NB4 (cell line): ENCODE data around the gene SEMA3E.

Experiments used
- DNase-seq: peaks from one replicate; pipeline ENCODE4 v3.0.0; 2010; ENCODE audit warnings: low read depth
- H3K4me3 ChIP-seq: one replicate; pipeline ENCODE4 v1.5.1; 2011; ENCODE audit warnings: mild to moderate bottlenecking, low read depth, low read length, moderate library complexity
- MYC ChIP-seq: IDR thresholded peaks from 2 replicates; pipeline ENCODE4 v1.6.1; 2011; ENCODE audit warnings: low read depth, low read length
- POLR2A ChIP-seq: IDR thresholded peaks from 2 replicates; pipeline ENCODE4 v1.6.1; 2011; ENCODE audit warnings: mild to moderate bottlenecking; ENCODE audit not compliant: insufficient read length; ENCODE audit errors: extremely low read depth
- TF ChIP-seq, protein P1 (sequence below): IDR thresholded peaks from 2 replicates; pipeline ENCODE4 v1.6.1; 2011; ENCODE audit warnings: low read depth, low read length
- TF ChIP-seq, protein P2 (sequence below): IDR thresholded peaks from one replicate; pipeline ENCODE4 v1.5.1; 2012; ENCODE audit warnings: low read depth, low read length

The SEMA3E gene

DNA sequence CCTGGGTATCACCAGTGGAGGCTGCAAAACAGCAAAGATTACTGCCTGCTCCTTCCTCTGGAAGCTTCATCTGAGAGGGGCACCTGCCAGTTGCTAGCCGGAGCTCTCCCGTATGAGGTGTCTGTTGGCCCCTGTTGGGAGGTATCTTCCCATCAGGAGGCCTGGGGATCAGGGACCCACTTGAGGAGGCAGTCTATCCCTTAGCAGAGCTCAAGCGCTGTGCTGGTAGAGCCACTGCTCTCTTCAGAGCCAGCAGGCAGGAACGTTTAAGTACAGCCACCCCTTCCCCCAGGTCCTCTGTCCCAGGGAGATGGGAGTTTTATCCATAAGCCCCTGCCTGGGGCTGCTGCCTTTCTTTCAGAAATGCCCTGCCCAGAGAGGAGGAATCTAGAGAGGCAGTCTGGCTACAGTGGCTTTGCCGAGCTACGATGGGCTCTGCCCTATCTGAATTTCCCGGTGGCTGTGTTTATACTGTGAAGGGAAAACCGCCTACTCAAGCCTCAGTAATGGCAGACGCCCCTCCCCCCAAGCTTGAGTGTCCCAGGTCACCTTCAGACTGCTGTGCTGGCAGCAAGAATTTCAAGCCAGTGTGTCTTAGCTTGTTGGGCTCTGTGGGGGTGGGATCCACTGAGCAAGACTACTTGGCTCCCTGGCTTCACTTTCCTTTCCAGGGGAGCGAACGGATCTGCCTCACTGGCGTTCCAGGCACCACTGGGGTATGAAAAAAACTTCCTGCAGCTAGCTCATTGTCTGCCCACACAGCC is 19.6 kb downstream of the SEMA3E start:
- no peak for DNase-seq
- no peak overlapping the region for H3K4me3 ChIP-seq
- TF ChIP-seq MYC (no peak), POLR2A (no peak)
- TF ChIP-seq, protein P1, sequence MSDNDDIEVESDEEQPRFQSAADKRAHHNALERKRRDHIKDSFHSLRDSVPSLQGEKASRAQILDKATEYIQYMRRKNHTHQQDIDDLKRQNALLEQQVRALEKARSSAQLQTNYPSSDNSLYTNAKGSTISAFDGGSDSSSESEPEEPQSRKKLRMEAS = no peak
- TF ChIP-seq, protein P2, sequence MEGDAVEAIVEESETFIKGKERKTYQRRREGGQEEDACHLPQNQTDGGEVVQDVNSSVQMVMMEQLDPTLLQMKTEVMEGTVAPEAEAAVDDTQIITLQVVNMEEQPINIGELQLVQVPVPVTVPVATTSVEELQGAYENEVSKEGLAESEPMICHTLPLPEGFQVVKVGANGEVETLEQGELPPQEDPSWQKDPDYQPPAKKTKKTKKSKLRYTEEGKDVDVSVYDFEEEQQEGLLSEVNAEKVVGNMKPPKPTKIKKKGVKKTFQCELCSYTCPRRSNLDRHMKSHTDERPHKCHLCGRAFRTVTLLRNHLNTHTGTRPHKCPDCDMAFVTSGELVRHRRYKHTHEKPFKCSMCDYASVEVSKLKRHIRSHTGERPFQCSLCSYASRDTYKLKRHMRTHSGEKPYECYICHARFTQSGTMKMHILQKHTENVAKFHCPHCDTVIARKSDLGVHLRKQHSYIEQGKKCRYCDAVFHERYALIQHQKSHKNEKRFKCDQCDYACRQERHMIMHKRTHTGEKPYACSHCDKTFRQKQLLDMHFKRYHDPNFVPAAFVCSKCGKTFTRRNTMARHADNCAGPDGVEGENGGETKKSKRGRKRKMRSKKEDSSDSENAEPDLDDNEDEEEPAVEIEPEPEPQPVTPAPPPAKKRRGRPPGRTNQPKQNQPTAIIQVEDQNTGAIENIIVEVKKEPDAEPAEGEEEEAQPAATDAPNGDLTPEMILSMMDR = no peak

DNA sequence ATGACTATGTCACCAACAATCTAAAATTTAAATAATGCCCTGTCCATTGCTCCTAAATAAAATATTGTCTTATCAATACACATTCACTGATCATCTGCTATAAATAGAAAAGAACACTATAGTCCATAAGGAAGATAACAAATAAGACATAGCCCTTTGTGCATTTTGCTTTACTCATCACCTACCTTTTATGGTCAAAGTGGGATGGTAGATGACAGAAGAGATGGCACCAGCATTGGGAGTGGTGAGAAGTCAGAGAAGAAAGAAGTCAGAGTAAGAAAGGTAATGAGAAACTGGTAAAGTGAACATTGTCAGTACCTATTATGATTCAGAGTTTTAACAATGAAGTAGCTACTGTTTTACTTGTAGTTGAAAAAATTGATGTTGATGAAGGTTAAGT is 31.1 kb downstream of the SEMA3E start:
- no peak overlapping the region for H3K4me3 ChIP-seq
- no peak for DNase-seq
- TF ChIP-seq, protein P2 = no peak
- TF ChIP-seq MYC (no peak), POLR2A (no peak)
- TF ChIP-seq, protein P1 = no peak

DNA sequence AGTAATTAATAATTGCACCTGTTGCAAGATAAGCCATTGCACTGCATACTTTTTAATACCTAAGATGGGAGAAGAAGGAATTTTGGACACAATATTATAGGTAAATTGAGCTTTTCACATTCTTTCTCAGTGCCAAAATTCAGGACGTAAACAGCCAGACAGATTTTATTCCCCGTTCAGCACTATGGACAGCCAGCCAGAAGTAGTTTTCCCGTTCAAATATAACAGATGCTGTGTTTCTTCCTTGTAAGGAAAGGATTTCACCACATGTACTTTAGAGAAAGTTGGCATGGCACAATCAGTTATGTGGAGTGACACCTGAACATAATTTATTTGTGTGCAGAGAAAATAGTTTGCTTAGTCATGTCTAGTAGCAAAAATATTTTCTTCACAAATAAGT is 34.8 kb downstream of the SEMA3E start:
- TF ChIP-seq, protein P1 = no peak
- TF ChIP-seq, protein P2 = no peak
- no peak for TF ChIP-seq MYC
- TF ChIP-seq POLR2A = no peak
- no peak for DNase-seq
- H3K4me3 ChIP-seq = no peak overlapping the region

DNA sequence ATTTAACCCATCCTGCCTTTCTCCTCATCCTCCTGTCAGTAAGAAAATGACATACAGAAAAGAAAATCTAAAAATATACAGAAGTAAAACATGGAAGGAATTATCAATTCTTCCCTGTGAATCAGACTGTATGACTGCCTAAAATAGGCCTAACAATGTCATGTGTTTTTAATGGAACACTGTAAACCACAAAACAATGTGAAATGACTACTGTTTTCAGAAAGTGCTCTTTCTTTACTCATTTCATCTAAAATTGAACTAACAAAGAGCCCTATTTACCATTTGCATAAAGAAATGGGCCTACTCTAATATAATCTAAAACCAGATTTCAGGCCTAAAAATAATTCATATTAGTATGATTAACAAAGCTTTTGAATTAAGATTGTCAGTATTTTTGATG is 35.7 kb downstream of the SEMA3E start:
- no peak for DNase-seq
- H3K4me3 ChIP-seq = no peak overlapping the region
- TF ChIP-seq, protein P1 = no peak
- TF ChIP-seq POLR2A = no peak
- TF ChIP-seq, protein P2 = no peak
- TF ChIP-seq MYC = no peak

DNA sequence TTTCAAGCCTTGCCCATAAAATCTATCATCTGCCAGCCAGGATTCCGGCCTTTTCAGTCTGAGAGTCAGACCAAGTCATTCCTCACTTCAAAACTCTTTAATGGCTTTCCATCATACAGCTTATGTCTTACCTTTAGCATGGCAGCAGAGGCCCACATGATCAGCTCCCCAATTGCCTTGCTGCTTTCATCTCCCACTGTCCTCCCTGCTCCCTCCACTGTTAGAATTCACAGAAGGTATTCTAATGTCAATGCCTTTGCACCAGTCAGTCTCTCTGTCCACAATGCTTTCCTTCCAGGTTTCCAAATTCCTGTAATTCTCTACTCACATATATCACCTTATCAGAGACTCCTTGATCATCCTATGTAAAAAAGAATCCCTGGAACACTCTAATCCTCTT is 37.2 kb downstream of the SEMA3E start:
- no peak overlapping the region for H3K4me3 ChIP-seq
- no peak for DNase-seq
- TF ChIP-seq POLR2A (no peak), MYC (no peak)
- TF ChIP-seq, protein P2 = no peak
- TF ChIP-seq, protein P1 = no peak
